HepG2 (cell line): ENCODE results near the gene PIK3CA.
"Not testable (repeated sequence)": the region's sequence is repeated elsewhere in the genome, so short reads cannot be mapped to it uniquely, and the experiment has no call there.

Experiments used
- ATF3 ChIP-seq: sonication (generic); formaldehyde crosslinking; IDR thresholded peaks from 2 replicates; pipeline ENCODE4 v1.4.0; 2020; ENCODE audit warnings: missing genetic modification reagents
- CEBPB ChIP-seq: IDR thresholded peaks from 2 replicates; pipeline ENCODE4 v1.6.1; 2011; ENCODE audit warnings: low read depth, low read length, improper control_type of control experiment, borderline replicate concordance
- CHD4 ChIP-seq: fragments of 200-600 bp; sonication (generic); IDR thresholded peaks from 2 replicates; pipeline ENCODE4 v1.7.0; 2017; ENCODE audit warnings: mild to moderate bottlenecking, low read length, borderline replicate concordance
- CTCF ChIP-seq: sonication (generic); formaldehyde crosslinking; IDR thresholded peaks from 2 replicates; pipeline ENCODE4 v1.5.0; 2020; ENCODE audit warnings: mild to moderate bottlenecking, missing genetic modification reagents, moderate library complexity
- HMG20B ChIP-seq: conservative IDR thresholded peaks from 2 replicates; pipeline ENCODE4 v1.6.1; 2016; ENCODE audit warnings: missing genetic modification reagents, missing compliant biosample characterization
- PATZ1 ChIP-seq: sonication (generic); formaldehyde crosslinking; IDR thresholded peaks from 2 replicates; pipeline ENCODE4 v1.4.0; 2020; ENCODE audit warnings: missing genetic modification reagents
- PRMT3 ChIP-seq: sonication (generic); formaldehyde crosslinking; IDR thresholded peaks from 2 replicates; pipeline ENCODE4 v1.8.1; 2022; ENCODE audit warnings: low read depth, mild to moderate bottlenecking, moderate library complexity, missing genetic modification reagents, borderline replicate concordance
- REST ChIP-seq, 2 experiments: IDR thresholded peaks; 2 replicates each; pipeline ENCODE4 v1.6.1; 2011 to 2012; ENCODE audit warnings: low read length in 2 of 2, borderline replicate concordance in 1 of 2, low read depth in 1 of 2, mild to moderate bottlenecking in 1 of 2, moderate library complexity in 1 of 2
- SALL2 ChIP-seq: sonication (generic); formaldehyde crosslinking; IDR thresholded peaks from 2 replicates; pipeline ENCODE4 v1.8.1; 2023; ENCODE audit warnings: mild to moderate bottlenecking, missing genetic modification reagents, inconsistent platforms
- SMC3 ChIP-seq: IDR thresholded peaks from 2 replicates; pipeline ENCODE4 v1.6.1; 2011; ENCODE audit warnings: low read length, improper control_type of control experiment
- SRF ChIP-seq: IDR thresholded peaks from 2 replicates; pipeline ENCODE4 v1.6.1; 2011; ENCODE audit warnings: mild to moderate bottlenecking, low read depth, low read length, moderate library complexity
- TCF12 ChIP-seq, 2 experiments: fragments of 450-650 bp in 1 of 2; sonication (generic) in 1 of 2; formaldehyde crosslinking in 1 of 2; IDR thresholded peaks; 2 replicates each; pipeline versions ENCODE4 v1.6.1 to v1.8.0; 2017 to 2022; ENCODE audit warnings: antibody characterized with exemption in 1 of 2, mild to moderate bottlenecking in 1 of 2, missing genetic modification reagents in 1 of 2, moderate library complexity in 1 of 2
- TCF7L2 ChIP-seq: IDR thresholded peaks from 2 replicates; pipeline ENCODE4 v1.6.1; 2011; ENCODE audit warnings: mild to moderate bottlenecking, low read depth, low read length, moderate library complexity
- ZNF138 ChIP-seq: sonication (generic); formaldehyde crosslinking; IDR thresholded peaks from 2 replicates; pipeline ENCODE4 v1.5.0; 2020; ENCODE audit warnings: mild to moderate bottlenecking, low read depth, missing genetic modification reagents

GRCh38 chr3:179242859-179243258 is 94.7 kb downstream of the PIK3CA start:
- not testable (repeated sequence) for TF ChIP-seq PATZ1 (CRISPR knock-in tag); ATF3 (CRISPR knock-in tag); CTCF (CRISPR knock-in tag); CHD4; SRF; PRMT3 (CRISPR knock-in tag); SMC3; ZNF138; CEBPB; SALL2 (CRISPR knock-in tag); HMG20B (CRISPR knock-in tag); TCF7L2; TCF12 (IDR thresholded peaks at IDR 0.05); TCF12 (CRISPR knock-in tag; IDR thresholded peaks at IDR 0.05); REST (IDR thresholded peaks at IDR 0.05; ENCODE audit: borderline replicate concordance in 1 of 2, low read depth in 1 of 2, low read length in 2 of 2)
